ENCODE data around the gene CFDP1.

CFDP1 gene

GRCh38 chr16:75267631-75268264, 165.6 kb downstream of the CFDP1 start:
- TF ChIP-seq CTCF (IDR thresholded peaks at IDR 0.05; ENCODE audit: low read length, missing control alignments), result no peak
- no peak for DNase-seq (ENCODE audit: low read depth)
- H3K4me3 ChIP-seq (replicated peaks; ENCODE audit: low read depth, low read length), result no peak overlapping the region

- TF ChIP-seq CTCF (IDR thresholded peaks at IDR 0.05; ENCODE audit: low read length, missing control alignments), result no peak
- H3K4me3 ChIP-seq (replicated peaks; ENCODE audit: low read depth, low read length), result no peak overlapping the region
- DNase-seq (ENCODE audit: low read depth), result no peak
These were observed 166.3 kb downstream of the CFDP1 start for GRCh38 chr16:75266738-75267630.

- peak overlapping the region; percentile 93 for H3K4me3 ChIP-seq (replicated peaks; ENCODE audit: low read depth, low read length)
- TF ChIP-seq CTCF (IDR thresholded peaks at IDR 0.05; ENCODE audit: low read length, missing control alignments), result no peak
- DNase-seq (ENCODE audit: low read depth), result peak; percentile 68
These were observed 167.2 kb downstream of the CFDP1 start for GRCh38 chr16:75265911-75266701.

- TF ChIP-seq CTCF (IDR thresholded peaks at IDR 0.05; ENCODE audit: low read length, missing control alignments), result no peak
- DNase-seq (ENCODE audit: low read depth), result no peak
These were observed 168.0 kb downstream of the CFDP1 start for GRCh38 chr16:75264999-75265910.

GRCh38 chr16:75264457-75264998, 168.8 kb downstream of the CFDP1 start:
- H3K4me3 ChIP-seq (replicated peaks; ENCODE audit: low read depth, low read length), result peak overlapping the region; percentile 93
- peak; percentile 61 for DNase-seq (ENCODE audit: low read depth)
- no peak for TF ChIP-seq CTCF (IDR thresholded peaks at IDR 0.05; ENCODE audit: low read length, missing control alignments)

More at GRCh38 chr16:75264999-75265910, 168.0 kb downstream of the CFDP1 start:
- peak overlapping the region; percentile 93 for H3K4me3 ChIP-seq (replicated peaks; ENCODE audit: low read depth, low read length)
